HEK293T (cell line): ENCODE measurements around the gene TCF20.

Experiments used
- CTCF ChIA-PET: fragments of 350-600 bp; formaldehyde crosslinking; extraction: SDS; loops from one replicate; lab custom pipeline; 2021; ENCODE audit warnings: antibody characterized with exemption, inconsistent platforms; lab: Yijun Ruan, JAX
- POLR2A ChIA-PET: fragments of 350-600 bp; formaldehyde crosslinking; extraction: SDS; loops from one replicate; lab custom pipeline; 2020; ENCODE audit warnings: antibody characterized with exemption, inconsistent platforms; lab: Yijun Ruan, JAX
- DNase-seq: peaks from one replicate; pipeline ENCODE4 v3.0.0; 2012; ENCODE audit warnings: mixed read lengths; ENCODE audit errors: extremely low spot score
- ARNT ChIP-seq: fragments of 450-650 bp; IDR thresholded peaks from 2 replicates; pipeline ENCODE4 v1.6.1; 2017; ENCODE audit warnings: mild to moderate bottlenecking
- BHLHE40 ChIP-seq: fragments of 450-650 bp; IDR thresholded peaks from 2 replicates; pipeline ENCODE4 v1.6.1; 2016; ENCODE audit warnings: mild to moderate bottlenecking, moderate library complexity, borderline replicate concordance
- CTBP1 ChIP-seq: fragments of 450-650 bp; IDR thresholded peaks from 2 replicates; pipeline ENCODE4 v1.6.1; 2016; ENCODE audit warnings: borderline replicate concordance
- ELF4 ChIP-seq: fragments of 450-650 bp; IDR thresholded peaks from 2 replicates; pipeline ENCODE4 v1.6.1; 2017; ENCODE audit warnings: antibody characterized with exemption
- FOXA1 ChIP-seq: fragments of 450-650 bp; IDR thresholded peaks from 2 replicates; pipeline ENCODE4 v1.6.1; 2016; ENCODE audit warnings: mild to moderate bottlenecking
- FOXK2 ChIP-seq: fragments of 450-650 bp; IDR thresholded peaks from 2 replicates; pipeline ENCODE4 v1.6.1; 2016; ENCODE audit warnings: mild to moderate bottlenecking
- FOXM1 ChIP-seq: fragments of 450-650 bp; IDR thresholded peaks from 2 replicates; pipeline ENCODE4 v1.6.1; 2017; ENCODE audit warnings: mild to moderate bottlenecking, borderline replicate concordance
- HDGF ChIP-seq: fragments of 450-650 bp; IDR thresholded peaks from 2 replicates; pipeline ENCODE4 v1.6.1; 2017; ENCODE audit warnings: antibody characterized with exemption, borderline replicate concordance
- L3MBTL2 ChIP-seq: fragments of 450-650 bp; conservative IDR thresholded peaks from 2 replicates; pipeline ENCODE4 v1.6.1; 2016; ENCODE audit warnings: mild to moderate bottlenecking
- LEF1 ChIP-seq: fragments of 450-650 bp; IDR thresholded peaks from 2 replicates; pipeline ENCODE4 v1.6.1; 2017; ENCODE audit warnings: mild to moderate bottlenecking, borderline replicate concordance
- NFRKB ChIP-seq: fragments of 450-650 bp; IDR thresholded peaks from 2 replicates; pipeline ENCODE4 v1.6.1; 2016; ENCODE audit warnings: mild to moderate bottlenecking, moderate library complexity
- PKNOX1 ChIP-seq: fragments of 450-650 bp; IDR thresholded peaks from 2 replicates; pipeline ENCODE4 v1.6.1; 2016
- SP1 ChIP-seq: fragments of 450-650 bp; IDR thresholded peaks from 2 replicates; pipeline ENCODE4 v1.6.1; 2017
- SUZ12 ChIP-seq: fragments of 450-650 bp; IDR thresholded peaks from 2 replicates; pipeline ENCODE4 v1.6.1; 2016; ENCODE audit warnings: mild to moderate bottlenecking
- TARDBP ChIP-seq: fragments of 450-650 bp; IDR thresholded peaks from 2 replicates; pipeline ENCODE4 v1.6.1; 2016
- ZNF384 ChIP-seq: fragments of 450-650 bp; IDR thresholded peaks from 2 replicates; pipeline ENCODE4 v1.6.1; 2016

TCF20 gene

GRCh38 chr22:42294034-42294985 is 23.9 kb upstream of the TCF20 start:
- TF ChIP-seq ZNF384 (no peak), TARDBP (no peak), ELF4 (no peak), ARNT (no peak), FOXM1 (no peak), BHLHE40 (no peak)
- POLR2A ChIA-PET, result no interaction called here
- CTCF ChIA-PET, result interaction anchor here (0.6 kb wide), 1 partner anchor 180 kb away, joined by 3 read pairs; no protein-coding TSS in a partner anchor
- DNase-seq, result peak; percentile 60

- ChIA-PET CTCF (interaction anchor here (0.6 kb wide), 1 partner anchor 181 kb away, joined by 3 read pairs; no protein-coding TSS in a partner anchor), POLR2A (no interaction called here)
- TF ChIP-seq PKNOX1 (no peak), FOXA1 (no peak), SP1 (no peak), ELF4 (no peak), HDGF (no peak), TARDBP (no peak), CTBP1 (no peak), NFRKB (no peak), FOXM1 (no peak), SUZ12 (no peak), ZNF384 (no peak)
- DNase-seq, result no peak
These were observed 22.5 kb upstream of the TCF20 start for GRCh38 chr22:42292732-42293520.

- TF ChIP-seq FOXM1 (no peak), ARNT (no peak), ELF4 (no peak), FOXA1 (no peak), SUZ12 (no peak), PKNOX1 (no peak), BHLHE40 (no peak), TARDBP (no peak), L3MBTL2 (no peak), ZNF384 (no peak), HDGF (no peak), NFRKB (no peak), FOXK2 (no peak), CTBP1 (no peak), SP1 (no peak), LEF1 (no peak)
- ChIA-PET POLR2A (no interaction called here), CTCF (no interaction called here)
- DNase-seq, result no peak
These were observed 20.8 kb upstream of the TCF20 start for GRCh38 chr22:42291287-42291686.

GRCh38 chr22:42289671-42290541 is 19.5 kb upstream of the TCF20 start:
- TF ChIP-seq FOXK2 (no peak), CTBP1 (no peak), BHLHE40 (no peak)
- ChIA-PET CTCF (no interaction called here), POLR2A (no interaction called here)
- DNase-seq, result no peak

GRCh38 chr22:42288791-42289190 is 18.3 kb upstream of the TCF20 start:
- TF ChIP-seq FOXK2 (no peak), ZNF384 (no peak), CTBP1 (no peak), FOXA1 (no peak), TARDBP (no peak), PKNOX1 (no peak), ELF4 (no peak), ARNT (no peak), FOXM1 (no peak), NFRKB (no peak), SP1 (no peak), HDGF (no peak), L3MBTL2 (no peak), BHLHE40 (no peak), SUZ12 (no peak), LEF1 (no peak)
- CTCF ChIA-PET, result no interaction called here
- POLR2A ChIA-PET, result interaction anchor here (1.5 kb wide), 1 partner anchor 81 kb away, joined by 4 read pairs; no protein-coding TSS in a partner anchor
- DNase-seq, result no peak
